ENCODE data around the gene NELFB.

Gene NELFB

GRCh38 chr9:137223078-137223970, 31.8 kb upstream of the NELFB start:
- DNase-seq, result peak; percentile 96

- no peak for DNase-seq
Observed at GRCh38 chr9:137224830-137225694, 30.1 kb upstream of the NELFB start, which contains the start of gene CYSRT1. CYSRT1 (plus strand) TSS chr9:137225174; CDS start chr9:137225622, 448 bp downstream.

- no peak for DNase-seq
Observed at GRCh38 chr9:137225699-137226331, 29.3 kb upstream of the NELFB start.

- DNase-seq, result no peak
Observed at GRCh38 chr9:137226338-137227053, 28.6 kb upstream of the NELFB start.

- DNase-seq, result peak; percentile 84
Observed at GRCh38 chr9:137227054-137227852, 27.9 kb upstream of the NELFB start, which contains the start of gene RNF224. RNF224 (plus strand) TSS chr9:137227502; CDS start chr9:137228336, 834 bp downstream.

- DNase-seq, result no peak
Observed at GRCh38 chr9:137227853-137228505, 27.1 kb upstream of the NELFB start.

GRCh38 chr9:137228506-137228967, 26.6 kb upstream of the NELFB start:
- no peak for DNase-seq

- no peak for DNase-seq
Observed at GRCh38 chr9:137228968-137229896, 25.9 kb upstream of the NELFB start.

GRCh38 chr9:137229903-137230704, 25.0 kb upstream of the NELFB start:
- no peak for DNase-seq

- DNase-seq, result no peak
Observed at GRCh38 chr9:137230705-137231371, 24.3 kb upstream of the NELFB start, which contains the start of gene SLC34A3. SLC34A3 (plus strand) TSS chr9:137230901; CDS start chr9:137231703, 802 bp downstream.

GRCh38 chr9:137231372-137232039, 23.6 kb upstream of the NELFB start:
- no peak for DNase-seq

- DNase-seq, result no peak
Observed at GRCh38 chr9:137232101-137232500, 23.0 kb upstream of the NELFB start.

GRCh38 chr9:137232510-137232909, 22.6 kb upstream of the NELFB start:
- no peak for DNase-seq

- no peak for DNase-seq
Observed at GRCh38 chr9:137233143-137233980, 21.8 kb upstream of the NELFB start.

GRCh38 chr9:137234055-137234697, 21.0 kb upstream of the NELFB start:
- no peak for DNase-seq

Data from activated CD8-positive, alpha-beta memory T cell treated with anti-CD3 and anti-CD28 coated beads, Interleukin-2, amount 50 U/mL, for 4 hours (primary cell).